ENCODE data around the gene ABL1. TPM values are rescaled to one million over a fixed set of nuclear protein-coding genes. Genes with fewer than 3 reads are reported as not detected.

ABL1 gene
- total RNA-seq, 1 experiment from 2014 or later, result 83.6 TPM

GRCh38 chr9:130923611-130924447, 88.8 kb downstream of the ABL1 start:
- Histone ChIP-seq H3K23ac (ENCODE audit: insufficient read length, low read depth, low read length) (no peak overlapping the region), H3K4me2 (ENCODE audit: insufficient read depth, insufficient read length, low read length) (no peak overlapping the region), H4K8ac (replicated peaks; ENCODE audit: insufficient read length, low read depth, low read length) (no peak overlapping the region), H2BK5ac (ENCODE audit: insufficient read length, low read length) (no peak overlapping the region), H2AK5ac (ENCODE audit: insufficient read length, low read length) (no peak overlapping the region), H2BK12ac (ENCODE audit: insufficient read length, low read depth, low read length) (no peak overlapping the region), H4K5ac (ENCODE audit: insufficient read length, low read depth, low read length) (no peak overlapping the region), H3K23me2 (ENCODE audit: insufficient read length, low read depth, low read length, poor library complexity, severe bottlenecking) (no peaks in the 10 kb centered on the region), H3K79me1 (ENCODE audit: insufficient read depth, low read depth, low read length, poor library complexity, severe bottlenecking) (no peaks in the 10 kb centered on the region), H3T11ph (ENCODE audit: low read length) (no peak overlapping the region), H2BK20ac (ENCODE audit: low read depth, low read length, poor library complexity, severe bottlenecking) (no peak overlapping the region), H3K9ac (ENCODE audit: extremely low read depth, insufficient read length, low read length) (no peak overlapping the region), H2BK15ac (ENCODE audit: low read depth, low read length) (no peak overlapping the region), H3K56ac (ENCODE audit: insufficient read length, low read depth, low read length) (no peak overlapping the region), H3K27me3 (ENCODE audit: insufficient read depth, low read length) (no peaks in the 10 kb centered on the region), H3K9me3 (ENCODE audit: control insufficient read depth, low read depth, low read length) (no peaks in the 10 kb centered on the region), H2AFZ (ENCODE audit: low read length) (no peak overlapping the region), H3K18ac (ENCODE audit: insufficient read length, low read depth, low read length) (no peak overlapping the region), H3K14ac (ENCODE audit: insufficient read depth, low read length) (peak overlapping the region; percentile 27; the same call in 1 of the 2 replicates), H4K20me1 (ENCODE audit: control insufficient read depth, insufficient read depth, insufficient read length) (no peaks in the 10 kb centered on the region), H3K4me1 (ENCODE audit: insufficient read depth, low read length) (no peaks in the 10 kb centered on the region), H3K79me2 (ENCODE audit: insufficient read depth, low read length) (no peaks in the 10 kb centered on the region), H3K4ac (ENCODE audit: low read depth, low read length) (no peak overlapping the region), H3K27ac (ENCODE audit: insufficient read length, low read depth, low read length) (no peak overlapping the region), H4K91ac (ENCODE audit: insufficient read length, low read depth, low read length) (no peak overlapping the region), H2BK120ac (ENCODE audit: low read depth, low read length, poor library complexity, severe bottlenecking) (no peak overlapping the region)
- no CpG with 5 or more reads among the region's 42 CpGs for WGBS (ENCODE audit: extremely low coverage, insufficient read length, low lambda C conversion rate)
- Mint-ChIP-seq H3K9me3 (no peaks in the 10 kb centered on the region), H3K4me1 (peaks cover 8 to 34% of the 10 kb centered on the region in 2 experiments), H3K36me3 (ENCODE audit: insufficient read depth in 1 of 3, low read depth in 3 of 3) (no peaks in the 10 kb centered on the region), H3K27ac (no peak overlapping the region), H3K4me3 (no peak overlapping the region), H3K27me3 (ENCODE audit: low read depth) (no peaks in the 10 kb centered on the region; the same call in 1 of the 2 replicates)
- DNase-seq, result no peak
- TF ChIP-seq, protein P1, sequence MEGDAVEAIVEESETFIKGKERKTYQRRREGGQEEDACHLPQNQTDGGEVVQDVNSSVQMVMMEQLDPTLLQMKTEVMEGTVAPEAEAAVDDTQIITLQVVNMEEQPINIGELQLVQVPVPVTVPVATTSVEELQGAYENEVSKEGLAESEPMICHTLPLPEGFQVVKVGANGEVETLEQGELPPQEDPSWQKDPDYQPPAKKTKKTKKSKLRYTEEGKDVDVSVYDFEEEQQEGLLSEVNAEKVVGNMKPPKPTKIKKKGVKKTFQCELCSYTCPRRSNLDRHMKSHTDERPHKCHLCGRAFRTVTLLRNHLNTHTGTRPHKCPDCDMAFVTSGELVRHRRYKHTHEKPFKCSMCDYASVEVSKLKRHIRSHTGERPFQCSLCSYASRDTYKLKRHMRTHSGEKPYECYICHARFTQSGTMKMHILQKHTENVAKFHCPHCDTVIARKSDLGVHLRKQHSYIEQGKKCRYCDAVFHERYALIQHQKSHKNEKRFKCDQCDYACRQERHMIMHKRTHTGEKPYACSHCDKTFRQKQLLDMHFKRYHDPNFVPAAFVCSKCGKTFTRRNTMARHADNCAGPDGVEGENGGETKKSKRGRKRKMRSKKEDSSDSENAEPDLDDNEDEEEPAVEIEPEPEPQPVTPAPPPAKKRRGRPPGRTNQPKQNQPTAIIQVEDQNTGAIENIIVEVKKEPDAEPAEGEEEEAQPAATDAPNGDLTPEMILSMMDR (conservative IDR thresholded peaks at IDR 0.05), result no peak
